Stimulated activated CD8-positive, alpha-beta memory T cell treated with anti-CD3 and anti-CD28 coated beads, Interleukin-7, amount 100 ng/mL, for 4 hours (primary cell): ENCODE data around the gene DYNC2LI1.

Experiments
- DNase-seq, 2 donors: peaks; one replicate each; pipeline ENCODE4 v3.0.0-alpha.2; 2020; ENCODE audit warnings: low read depth in 2 of 2

Gene DYNC2LI1

DNA sequence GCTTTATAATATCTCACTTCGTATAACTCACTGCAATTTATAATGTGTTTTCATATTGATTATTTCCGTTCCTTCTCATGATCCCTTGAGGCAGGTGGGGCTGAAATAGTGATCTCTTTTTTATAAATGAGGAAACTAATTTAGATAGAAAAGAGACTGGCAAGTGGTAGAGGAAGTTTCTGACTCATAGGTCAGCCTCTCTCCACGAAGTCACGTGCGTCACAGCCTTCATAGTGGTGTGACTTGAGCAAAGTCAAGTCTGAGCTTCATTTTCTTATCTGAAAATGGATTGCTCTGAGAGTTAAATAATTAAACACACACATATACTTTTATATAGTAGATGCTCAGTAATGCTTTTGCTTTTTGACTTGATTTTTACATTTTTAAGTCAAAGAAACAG lies 44.9 kb downstream of the DYNC2LI1 start:
- no peak for DNase-seq

DNA sequence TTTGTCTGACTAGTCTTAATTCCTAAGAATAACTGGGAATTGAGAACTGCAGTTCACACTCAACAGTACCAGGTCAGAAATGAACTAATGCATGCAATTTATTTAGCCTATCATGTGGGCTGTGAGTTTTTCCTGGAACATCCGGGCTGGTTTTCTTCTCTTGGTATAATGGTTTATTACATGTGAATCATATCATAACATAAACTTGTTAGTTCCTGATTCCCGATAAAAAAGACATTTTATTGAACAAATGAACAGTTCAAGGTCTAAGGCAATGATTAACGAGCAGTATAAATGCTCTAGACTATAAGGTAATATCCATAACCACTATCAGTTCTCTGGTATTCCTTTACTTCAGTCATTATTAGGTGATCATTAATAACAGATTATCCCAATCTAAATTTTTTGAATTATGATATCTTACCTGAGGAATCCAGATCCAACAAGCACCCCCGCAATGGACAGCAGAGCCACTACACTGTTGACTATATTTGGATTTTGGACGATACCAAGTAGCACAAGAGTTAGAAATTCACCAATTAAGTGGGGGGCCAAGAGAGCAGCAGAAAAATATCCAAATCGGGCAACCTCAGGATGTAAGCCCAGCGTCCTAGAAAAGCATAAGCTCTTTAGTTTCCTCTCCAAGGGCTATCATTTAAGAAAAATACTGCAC lies 45.8 kb downstream of the DYNC2LI1 start:
- no peak for DNase-seq

DNA sequence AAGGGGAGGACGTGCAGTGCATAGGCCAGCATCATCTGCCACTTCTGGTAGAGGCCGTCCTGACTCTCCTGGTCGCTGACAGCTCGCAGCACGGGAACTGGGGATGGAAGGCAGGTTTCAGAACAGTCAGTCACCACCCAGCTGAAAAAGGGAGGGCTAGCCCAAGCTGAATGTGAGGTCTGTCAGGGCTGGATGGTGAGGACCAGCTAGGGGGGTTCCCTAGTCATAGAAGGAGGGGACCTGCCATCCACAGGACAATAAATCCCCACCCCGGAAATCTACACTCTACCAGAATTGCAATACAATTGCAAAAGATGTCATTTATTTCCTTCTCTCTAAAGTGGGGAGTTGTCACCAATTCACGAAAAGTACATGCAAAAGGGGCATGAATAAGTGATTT lies 49.0 kb downstream of the DYNC2LI1 start:
- DNase-seq, result no peak

DNA sequence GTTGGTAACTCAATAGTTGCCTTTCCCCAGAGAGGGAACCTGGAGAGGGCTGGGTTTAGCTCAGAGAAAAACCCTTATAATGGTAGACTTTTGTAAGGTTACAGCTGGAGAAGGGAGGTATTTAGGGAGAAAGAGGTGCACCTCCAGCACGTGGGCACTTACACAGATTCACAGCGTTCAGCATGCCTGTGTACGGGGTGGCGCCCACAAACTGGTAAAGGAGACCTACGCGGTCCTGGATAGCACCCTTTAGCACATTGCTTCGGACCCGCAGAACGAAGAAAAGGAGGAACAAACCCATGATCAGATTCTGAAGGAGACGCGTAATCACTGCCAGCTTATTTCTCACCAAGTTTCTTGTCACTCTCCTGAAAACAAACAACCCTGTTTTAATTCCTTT lies 49.9 kb downstream of the DYNC2LI1 start:
- no peak for DNase-seq

DNA sequence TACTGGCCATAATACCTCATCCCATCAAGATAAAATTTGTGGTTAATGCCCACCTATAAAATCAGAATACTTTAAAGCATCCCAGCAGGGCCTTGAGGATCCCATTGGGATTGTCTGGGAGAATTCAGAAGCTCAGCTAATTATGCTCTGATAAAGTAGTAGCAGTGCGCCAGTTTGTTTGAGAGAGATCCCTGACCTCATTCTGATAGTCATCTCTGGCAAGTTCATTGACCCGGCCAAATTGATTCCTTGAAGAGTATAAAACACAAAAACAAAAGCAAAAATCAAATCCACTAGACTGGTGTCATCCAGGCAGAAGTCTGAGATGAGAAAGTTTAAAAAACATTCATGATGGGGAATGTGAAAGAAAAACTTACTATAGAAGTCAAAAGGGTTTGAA lies 50.7 kb downstream of the DYNC2LI1 start:
- DNase-seq, result no peak

DNA sequence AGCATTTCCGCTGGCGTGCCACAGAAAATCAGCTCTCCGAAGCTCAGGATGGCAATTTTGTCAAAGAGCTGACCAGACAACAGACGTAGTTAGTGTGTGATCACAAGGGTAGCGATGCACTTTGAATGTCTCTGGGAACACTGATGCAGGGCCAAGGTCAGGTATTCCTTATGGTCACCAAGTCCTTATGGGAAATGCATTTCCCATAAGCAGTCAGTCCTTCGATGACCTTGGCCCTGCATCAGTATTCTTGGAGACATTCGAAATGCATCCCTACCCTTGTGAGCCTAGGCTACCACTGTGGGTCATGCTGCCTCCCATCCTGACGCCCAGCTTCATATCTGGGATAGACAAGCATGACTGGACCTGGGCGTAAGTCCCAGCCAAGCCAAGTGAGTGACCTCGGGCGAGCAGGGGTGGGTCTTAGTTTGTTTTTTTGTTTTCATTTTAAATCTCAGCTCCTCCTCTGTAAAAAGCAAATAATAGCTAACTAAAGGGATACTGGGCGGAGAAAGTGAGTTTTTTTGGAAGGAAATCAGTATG lies 51.2 kb downstream of the DYNC2LI1 start:
- no peak for DNase-seq

DNA sequence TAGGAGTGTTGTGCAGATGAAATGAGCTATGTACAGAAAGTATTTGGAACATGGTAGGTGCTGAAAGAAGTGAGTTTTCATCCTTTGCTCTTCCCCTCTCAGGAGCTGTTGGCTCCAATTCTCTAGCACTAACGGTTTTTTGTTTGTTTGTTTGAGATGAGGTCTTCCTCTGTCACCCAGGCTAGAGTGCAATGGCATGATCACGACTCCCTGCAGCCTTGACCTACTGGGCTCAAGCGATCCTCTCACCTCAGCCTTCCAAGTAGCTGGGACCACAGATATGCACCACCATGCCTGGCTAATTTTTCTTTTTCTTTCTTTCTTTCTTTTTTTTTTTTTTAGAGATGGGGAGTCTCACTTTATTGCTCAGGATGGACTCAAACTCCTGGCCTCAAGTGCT lies 52.0 kb downstream of the DYNC2LI1 start:
- no peak for DNase-seq

DNA sequence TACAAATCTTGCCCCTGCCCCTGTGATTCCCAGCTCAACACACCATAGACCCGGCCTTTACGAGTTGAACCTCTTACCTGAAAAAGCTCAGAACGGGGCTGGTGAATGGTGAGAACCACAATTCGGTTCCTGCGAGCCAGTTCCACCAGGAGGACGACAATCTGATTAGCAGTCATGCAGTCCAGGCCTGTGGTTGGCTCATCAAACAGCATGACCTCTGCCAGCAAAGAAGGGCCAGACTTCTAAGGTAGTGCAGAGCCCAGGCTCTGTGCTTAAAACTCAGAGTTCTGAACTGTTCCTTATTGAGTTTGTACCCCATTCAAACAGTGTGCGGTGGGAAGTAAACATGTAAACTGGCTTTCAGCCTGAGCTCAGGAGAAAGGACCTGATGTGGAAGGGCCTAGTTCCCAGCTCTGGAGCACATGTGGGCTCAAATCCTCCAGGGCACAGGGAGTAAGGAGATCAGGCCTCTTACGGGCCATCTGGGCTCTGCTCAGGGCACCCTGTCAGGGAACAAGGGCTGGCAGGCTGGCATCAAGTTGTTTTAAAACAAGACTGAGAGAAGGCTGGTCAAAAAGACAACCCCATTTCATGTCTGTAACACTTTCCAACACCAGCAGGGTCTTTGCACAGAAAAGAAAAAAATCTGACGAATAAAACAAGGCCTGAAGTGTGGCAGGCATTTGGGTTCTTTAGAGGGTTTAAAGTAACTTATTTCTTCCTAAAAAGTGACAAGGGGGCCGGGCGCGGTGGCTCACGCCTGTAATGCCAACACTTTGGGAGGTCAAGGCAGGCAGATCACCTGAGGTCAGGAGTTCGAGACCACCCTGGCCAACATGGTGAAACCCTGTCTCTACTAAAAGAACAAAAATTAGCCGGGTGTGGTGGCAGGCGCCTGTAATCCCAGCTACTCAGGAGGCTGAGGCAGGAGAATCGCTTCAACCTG lies 52.7 kb downstream of the DYNC2LI1 start:
- no peak for DNase-seq

DNA sequence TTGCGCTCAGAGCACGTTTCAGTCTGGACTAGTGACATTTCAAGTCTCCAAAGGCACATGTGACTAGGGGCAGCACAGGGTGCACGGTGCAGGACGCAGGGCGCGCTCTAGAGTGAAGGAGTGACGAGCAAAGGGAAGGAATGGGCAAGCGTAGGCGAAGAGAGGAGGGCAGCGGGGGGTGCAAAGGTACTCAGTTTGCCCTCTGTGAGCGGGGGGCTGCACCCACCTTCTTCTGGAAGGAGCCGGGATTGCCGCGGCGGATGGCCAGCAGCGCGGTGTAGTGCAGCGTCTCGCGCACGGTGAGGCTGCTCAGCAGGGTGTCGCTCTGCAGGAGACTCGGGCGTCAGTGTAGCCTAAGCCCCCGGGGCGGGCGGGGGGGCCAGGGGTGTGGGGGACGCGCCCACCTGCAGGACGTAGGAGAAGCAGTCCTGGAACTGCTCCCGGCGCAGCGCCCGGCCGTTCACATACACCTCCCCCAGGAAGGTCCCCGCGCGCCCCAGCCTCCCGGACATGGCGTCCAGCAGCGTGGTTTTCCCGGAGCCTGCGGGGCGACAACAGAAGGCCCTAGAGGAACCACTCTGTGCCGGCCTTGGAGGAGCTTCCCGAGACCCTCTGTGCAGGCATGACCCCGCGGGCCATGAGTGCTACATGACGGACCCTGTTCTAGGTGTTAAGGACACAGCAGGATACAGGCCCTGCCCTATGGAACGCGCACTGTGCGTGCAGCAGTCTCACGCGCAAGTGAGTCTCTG lies 57.9 kb downstream of the DYNC2LI1 start:
- no peak for DNase-seq

DNA sequence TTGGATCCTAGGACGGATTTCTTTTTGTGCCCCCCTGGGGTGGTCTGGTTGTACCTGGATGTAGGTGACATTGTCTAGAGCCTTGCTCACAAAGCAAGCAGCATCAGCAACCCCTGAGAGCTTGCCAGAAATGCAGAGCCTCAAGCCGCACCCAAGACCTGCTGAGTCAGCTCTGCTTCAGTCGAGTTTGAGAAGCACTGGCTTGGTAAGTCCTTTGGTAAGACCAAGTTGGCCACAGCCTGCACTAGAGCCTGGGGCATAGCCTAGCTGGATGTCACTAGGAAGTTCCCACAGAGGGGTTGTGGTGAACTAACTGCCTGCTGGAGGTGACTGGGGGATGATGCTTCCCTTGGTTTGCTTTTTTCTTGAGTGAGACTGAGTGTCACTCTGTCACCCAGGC lies 58.6 kb downstream of the DYNC2LI1 start:
- DNase-seq, result no peak

DNA sequence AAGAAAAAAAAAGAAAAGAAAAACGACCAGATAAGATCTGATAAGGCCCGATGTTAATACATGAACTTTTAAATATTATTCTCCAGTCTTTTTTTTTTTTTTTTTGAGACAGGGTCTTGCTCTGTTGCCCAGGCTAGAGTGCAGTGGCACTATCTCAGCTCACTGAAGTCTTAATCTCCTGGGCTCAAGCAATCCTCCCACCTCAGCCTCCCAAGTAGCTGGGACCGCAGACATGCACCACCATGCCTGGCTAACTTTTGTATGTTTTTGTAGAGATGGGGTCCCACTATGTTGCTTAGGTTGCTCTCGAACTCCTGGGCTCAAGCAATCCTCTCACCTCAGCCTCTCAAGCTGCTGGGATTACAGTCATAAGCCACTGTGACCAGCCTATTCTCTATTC lies 63.2 kb downstream of the DYNC2LI1 start:
- no peak for DNase-seq

DNA sequence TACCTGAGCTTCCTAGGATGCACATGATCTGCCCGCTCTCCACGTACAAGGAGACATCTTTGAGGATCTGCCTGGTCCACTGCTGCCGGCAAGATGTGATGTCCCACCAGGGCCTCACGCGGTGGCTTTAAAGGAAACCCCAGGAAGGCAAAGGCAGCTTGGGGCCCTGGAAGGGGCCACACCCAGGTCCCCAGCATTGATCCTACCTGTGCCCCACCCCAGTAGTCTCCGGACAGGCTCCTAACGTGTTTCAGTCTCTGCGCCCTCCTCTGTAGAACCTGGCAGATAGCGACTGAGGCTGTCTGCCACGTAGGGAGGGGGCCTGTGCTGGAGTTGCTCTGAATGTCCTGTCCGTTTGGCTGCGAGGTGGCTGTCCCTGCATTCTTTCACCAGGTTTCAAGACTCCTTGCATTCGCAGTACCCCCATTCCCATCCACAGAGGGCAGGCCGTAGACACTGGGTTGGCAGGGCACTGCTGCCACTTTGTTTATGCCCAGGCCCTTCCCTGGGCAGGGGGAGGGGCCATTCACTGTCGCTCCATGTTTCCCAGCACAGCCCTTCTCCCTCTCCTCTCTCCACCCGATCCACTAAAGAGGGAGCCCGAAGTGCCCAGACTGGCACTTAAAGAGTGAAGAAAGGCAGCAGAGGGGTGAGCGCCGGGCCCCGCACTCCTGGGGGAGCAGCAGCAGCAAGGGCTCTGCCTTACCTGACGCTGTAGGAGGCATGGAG lies 64.2 kb downstream of the DYNC2LI1 start:
- DNase-seq, result no peak

DNA sequence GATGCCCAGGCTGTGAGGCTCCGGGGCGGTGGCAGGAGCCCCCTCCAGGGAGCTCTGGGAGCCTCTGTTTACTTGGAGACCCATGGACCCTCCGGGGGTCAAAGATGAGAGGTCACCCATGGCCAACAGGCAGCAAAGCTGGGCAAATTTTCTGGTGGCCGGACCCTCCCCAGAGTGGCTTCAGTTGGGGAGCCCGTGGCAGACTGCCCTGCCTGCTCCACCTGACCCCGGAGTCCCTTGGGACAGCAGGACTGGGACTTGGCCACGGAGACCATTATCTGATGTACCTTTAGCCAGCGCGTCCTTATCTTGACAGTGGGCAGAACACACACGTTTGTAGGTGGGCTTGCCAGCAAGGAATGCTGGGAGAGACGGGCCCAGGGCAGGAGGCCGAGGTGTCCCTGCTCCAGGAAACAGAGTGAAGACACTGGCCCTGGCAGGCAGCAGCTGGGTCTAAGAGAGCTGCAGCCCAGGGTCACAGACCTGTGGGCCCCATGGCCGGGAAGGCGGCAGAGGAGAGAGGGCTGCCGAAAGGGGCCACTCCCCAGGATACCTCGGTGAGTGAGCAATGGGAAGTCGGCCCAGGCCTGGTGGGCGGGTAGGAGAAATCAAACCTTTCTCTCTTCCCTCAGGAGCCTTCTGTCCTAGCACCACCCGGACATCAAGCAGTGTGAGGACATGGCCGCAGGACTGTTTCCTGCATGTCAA lies 64.9 kb downstream of the DYNC2LI1 start, which contains the start of the genes ABCG5 and ABCG8:
Gene ABCG5, minus strand, starts transcription at position 280 of the 708 bp plus-strand sequence. Its CDS starts 160 bp downstream, at position 120.
Gene ABCG8, plus strand, starts transcription at position 412 of the 708 bp plus-strand sequence. Its CDS starts 83 bp downstream, at position 495.
- DNase-seq, result no peak

DNA sequence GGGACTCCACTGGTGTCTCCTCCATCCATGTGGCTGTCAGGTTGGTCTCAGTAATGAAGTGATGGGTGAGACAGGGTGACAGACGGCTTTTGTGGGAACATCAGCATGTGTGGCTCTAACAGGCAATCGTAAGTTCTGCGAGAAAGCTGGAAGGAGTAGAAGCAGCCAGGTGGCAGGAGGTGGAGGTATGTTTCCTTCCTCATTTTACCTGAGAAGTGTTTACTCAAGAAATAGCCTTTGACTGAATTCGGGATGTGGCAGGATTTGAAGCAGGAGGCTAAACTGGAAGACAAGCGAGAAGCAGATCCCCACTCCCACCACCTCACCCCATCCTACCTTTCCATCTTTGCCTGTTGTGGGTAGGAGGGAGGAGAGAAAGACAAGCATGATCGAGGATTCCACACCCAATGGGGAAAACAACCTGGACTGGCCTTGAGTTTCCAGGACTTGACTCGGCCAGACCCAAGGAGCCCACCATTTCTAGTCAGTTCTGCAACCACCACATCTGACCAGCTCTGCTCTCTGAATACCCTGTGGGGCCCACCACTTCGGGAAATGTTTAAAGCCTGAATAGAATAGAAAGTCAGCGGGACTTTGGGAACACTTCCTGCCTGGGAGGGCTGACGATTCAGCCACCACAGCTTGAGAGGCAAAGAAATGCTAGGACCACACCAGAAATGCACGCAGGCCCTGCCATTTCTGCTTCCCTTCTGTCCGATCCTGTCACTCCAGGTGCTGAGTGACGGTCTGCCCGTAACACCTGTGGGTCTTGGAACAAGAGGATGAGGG lies 66.1 kb downstream of the DYNC2LI1 start:
- no peak for DNase-seq

DNA sequence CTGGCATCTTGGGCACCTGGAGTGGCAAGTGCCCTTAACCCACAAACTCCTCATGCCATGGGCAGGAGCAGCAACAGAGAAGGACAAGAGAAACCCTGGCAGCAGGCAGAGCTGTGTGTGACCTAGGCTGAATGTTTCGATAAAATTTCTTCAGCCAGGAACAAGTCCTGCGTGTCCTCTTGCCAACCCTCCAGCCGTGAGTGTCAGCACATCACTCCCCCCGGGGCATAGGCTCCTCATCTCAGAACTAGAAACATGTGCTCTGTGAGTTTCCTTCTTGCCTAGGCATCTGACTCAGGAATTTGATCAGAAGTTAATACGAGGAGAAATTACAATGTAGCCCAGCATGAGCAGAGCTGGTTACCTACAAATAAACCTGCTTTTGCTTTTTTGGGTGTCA lies 67.1 kb downstream of the DYNC2LI1 start:
- DNase-seq, result no peak

DNA sequence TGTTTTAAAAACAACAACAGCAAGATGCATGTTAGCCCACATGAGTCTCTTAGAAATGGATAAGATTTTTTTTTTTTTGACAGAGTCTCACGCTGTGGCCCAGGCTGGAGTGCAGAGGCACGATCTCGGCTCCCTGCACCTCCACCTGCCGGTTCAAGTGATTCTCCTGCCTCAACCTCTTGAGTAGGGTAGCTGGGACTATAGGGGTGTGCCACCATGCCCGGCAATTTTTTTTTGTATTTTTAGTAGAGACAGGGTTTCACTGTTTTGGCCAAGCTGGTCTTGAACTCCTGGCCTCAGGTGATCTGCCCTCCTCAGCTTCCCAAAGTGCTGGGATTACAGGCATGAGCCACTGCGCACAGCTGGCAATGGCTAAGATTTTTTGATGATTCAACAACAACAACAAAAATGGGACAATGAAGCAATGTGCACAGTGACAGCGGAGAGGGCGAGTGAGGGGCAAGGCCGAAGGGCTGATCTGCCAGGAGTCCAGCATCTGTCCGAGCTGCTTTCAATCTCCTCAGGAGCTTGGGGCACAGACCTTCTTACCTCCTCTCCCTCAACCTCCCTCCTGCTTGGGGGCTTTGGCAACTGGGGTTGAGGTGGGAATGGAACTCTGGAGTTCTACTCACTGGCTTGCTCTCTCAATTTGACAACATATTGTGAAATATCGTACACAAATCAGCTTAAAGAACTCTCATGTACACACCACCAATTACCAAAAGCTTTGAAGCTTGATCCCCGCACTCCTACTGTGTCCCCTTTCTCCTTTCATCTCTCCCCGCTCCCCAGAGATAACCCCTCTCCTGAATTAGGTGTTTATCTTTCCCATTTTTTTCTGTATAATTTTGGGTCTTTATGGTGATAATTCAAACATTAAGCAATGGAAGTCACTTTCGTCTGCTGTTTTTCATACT lies 68.4 kb downstream of the DYNC2LI1 start:
- DNase-seq, result no peak

DNA sequence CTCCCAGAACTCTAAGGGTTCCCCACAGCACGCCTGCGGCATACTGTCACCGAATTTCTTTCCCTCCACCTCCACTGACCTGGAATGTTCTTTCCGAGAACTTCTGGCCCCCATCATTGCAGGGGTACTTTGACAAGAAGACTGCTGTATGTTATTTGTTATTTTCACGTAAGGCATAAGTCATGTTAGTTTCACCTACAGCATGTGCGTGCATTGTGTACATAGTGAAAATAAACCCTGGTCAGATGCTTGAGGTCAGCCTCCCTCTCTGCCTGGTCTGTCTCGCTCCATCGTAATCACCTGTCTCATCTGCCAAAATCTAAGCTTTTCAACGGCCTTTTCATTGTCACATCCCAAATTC lies 69.0 kb downstream of the DYNC2LI1 start:
- DNase-seq, result no peak

DNA sequence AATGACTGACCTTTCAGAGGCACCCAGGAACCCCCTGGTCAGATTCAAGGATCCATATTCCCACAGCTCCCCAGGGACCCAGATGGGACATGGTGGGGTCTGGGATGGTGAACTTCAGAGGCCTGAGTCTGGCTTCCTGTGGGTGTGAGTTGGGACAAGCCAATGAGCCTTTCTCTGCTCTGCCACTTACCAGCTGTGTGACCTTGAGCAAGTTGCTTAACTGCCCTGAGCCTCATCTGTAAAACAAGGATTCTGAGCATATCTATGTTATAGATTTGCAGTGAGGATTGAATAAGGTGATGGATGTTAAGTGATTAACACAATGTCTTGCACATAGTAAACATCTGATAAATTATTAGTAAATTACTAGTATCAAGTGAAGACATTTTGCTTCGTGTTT lies 71.3 kb downstream of the DYNC2LI1 start:
- DNase-seq, result no peak
